Measurements from ENCODE around the gene TCL1B.

The TCL1B gene

GRCh38 chr14:95659990-95660385, 26.2 kb upstream of the TCL1B start:
- TF ChIP-seq, protein P1, sequence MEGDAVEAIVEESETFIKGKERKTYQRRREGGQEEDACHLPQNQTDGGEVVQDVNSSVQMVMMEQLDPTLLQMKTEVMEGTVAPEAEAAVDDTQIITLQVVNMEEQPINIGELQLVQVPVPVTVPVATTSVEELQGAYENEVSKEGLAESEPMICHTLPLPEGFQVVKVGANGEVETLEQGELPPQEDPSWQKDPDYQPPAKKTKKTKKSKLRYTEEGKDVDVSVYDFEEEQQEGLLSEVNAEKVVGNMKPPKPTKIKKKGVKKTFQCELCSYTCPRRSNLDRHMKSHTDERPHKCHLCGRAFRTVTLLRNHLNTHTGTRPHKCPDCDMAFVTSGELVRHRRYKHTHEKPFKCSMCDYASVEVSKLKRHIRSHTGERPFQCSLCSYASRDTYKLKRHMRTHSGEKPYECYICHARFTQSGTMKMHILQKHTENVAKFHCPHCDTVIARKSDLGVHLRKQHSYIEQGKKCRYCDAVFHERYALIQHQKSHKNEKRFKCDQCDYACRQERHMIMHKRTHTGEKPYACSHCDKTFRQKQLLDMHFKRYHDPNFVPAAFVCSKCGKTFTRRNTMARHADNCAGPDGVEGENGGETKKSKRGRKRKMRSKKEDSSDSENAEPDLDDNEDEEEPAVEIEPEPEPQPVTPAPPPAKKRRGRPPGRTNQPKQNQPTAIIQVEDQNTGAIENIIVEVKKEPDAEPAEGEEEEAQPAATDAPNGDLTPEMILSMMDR (IDR thresholded peaks at IDR 0.05; ENCODE audit: insufficient read depth, low read depth, low read length, missing control alignments) = no peak

GRCh38 chr14:95660651-95661515, 25.3 kb upstream of the TCL1B start:
- no peak for DNase-seq (ENCODE audit: low read depth)
- TF ChIP-seq, protein P1 (IDR thresholded peaks at IDR 0.05; ENCODE audit: insufficient read depth, low read depth, low read length, missing control alignments) = no peak
- H3K4me3 ChIP-seq (ENCODE audit: low read depth, low read length) = no peak overlapping the region

More at GRCh38 chr14:95659990-95660385, 26.2 kb upstream of the TCL1B start:
- no peak for DNase-seq (ENCODE audit: low read depth)
- H3K4me3 ChIP-seq (ENCODE audit: low read depth, low read length) = no peak overlapping the region

GRCh38 chr14:95662376-95663186, 23.6 kb upstream of the TCL1B start:
- peak; percentile 85 for DNase-seq (ENCODE audit: low read depth)
- TF ChIP-seq, protein P1 (IDR thresholded peaks at IDR 0.05; ENCODE audit: insufficient read depth, low read depth, low read length, missing control alignments) = no peak
- peak overlapping the region; percentile 43 for H3K4me3 ChIP-seq (ENCODE audit: low read depth, low read length)

DNA sequence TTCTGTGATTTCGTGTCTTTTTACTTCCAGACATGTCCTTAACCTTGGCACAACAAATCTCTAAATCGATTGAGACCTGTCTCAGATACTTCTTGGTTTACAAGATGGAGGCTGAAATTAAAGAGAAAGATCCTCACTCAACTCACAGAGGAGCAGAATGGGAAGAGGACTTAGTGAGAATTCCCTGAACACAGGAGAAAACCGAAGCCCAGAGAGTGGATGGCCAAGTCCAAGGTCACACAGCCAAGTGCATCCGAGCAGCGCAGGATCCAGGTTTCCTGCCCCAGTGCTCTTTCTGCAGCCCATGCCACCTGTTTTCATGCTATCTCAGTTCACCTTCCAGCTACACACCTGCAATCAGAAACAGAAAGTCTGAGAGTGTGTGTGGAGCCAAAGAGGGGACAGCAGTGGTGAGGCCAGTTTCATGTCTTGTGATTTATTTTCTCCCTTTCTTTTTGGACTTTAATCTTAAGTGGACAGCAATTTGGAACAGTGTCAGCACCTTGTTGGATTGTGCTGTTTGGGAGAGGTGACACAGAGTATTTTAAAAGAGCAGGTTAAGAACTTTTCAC, 22.9 kb upstream of the TCL1B start:
- DNase-seq (ENCODE audit: low read depth) = peak; percentile 78
- peak overlapping the region; percentile 43 for H3K4me3 ChIP-seq (ENCODE audit: low read depth, low read length)
- TF ChIP-seq, protein P1 (IDR thresholded peaks at IDR 0.05; ENCODE audit: insufficient read depth, low read depth, low read length, missing control alignments) = no peak

GRCh38 chr14:95664066-95664465, 22.2 kb upstream of the TCL1B start:
- DNase-seq (ENCODE audit: low read depth) = no peak
- no peak overlapping the region for H3K4me3 ChIP-seq (ENCODE audit: low read depth, low read length)
- TF ChIP-seq, protein P1 (IDR thresholded peaks at IDR 0.05; ENCODE audit: insufficient read depth, low read depth, low read length, missing control alignments) = no peak

DNA sequence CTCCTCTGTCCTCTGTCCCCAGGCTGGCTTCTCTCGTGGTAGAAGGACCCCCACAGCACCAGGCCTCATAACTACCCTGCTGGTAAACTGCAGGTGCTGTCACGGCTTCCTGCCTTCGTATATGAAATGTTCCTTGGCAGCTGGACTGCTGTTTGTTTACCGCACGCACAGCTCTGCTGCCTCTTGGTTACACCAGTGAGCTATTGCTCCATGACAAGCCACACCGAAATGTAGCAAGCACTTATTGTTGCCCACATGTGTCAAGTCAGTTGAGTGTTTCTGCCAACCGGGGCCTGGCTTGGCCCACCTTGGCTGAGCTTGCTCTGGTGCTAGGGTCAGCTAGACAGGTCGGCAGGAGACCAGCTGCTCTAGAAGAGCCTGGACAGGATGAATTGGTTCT, 21.7 kb upstream of the TCL1B start:
- TF ChIP-seq, protein P1 (IDR thresholded peaks at IDR 0.05; ENCODE audit: insufficient read depth, low read depth, low read length, missing control alignments) = no peak
- H3K4me3 ChIP-seq (ENCODE audit: low read depth, low read length) = no peak overlapping the region
- DNase-seq (ENCODE audit: low read depth) = peak; percentile 74

Measured in GM12865 (cell line).